Measurements from ENCODE around the gene CLCN2.
A peak's percentile ranks its signal among the peaks of the same experiment; 100 is the strongest.

The CLCN2 gene

GRCh38 chr3:184380627-184381260, 19.3 kb upstream of the CLCN2 start:
- DNase-seq, result no peak

- peak; percentile 41 for DNase-seq
Observed at GRCh38 chr3:184380185-184380626, 18.8 kb upstream of the CLCN2 start.

GRCh38 chr3:184379358-184380184, 18.2 kb upstream of the CLCN2 start, which contains the start of gene CHRD:
Gene CHRD, plus strand, starts transcription at chr3:184380054. Its CDS starts 265 bp downstream, at chr3:184380319.
- DNase-seq, result no peak

GRCh38 chr3:184378651-184379357, 17.4 kb upstream of the CLCN2 start:
- no peak for DNase-seq

GRCh38 chr3:184377882-184378445, 16.6 kb upstream of the CLCN2 start, which contains the start of gene THPO:
Gene THPO, minus strand, starts transcription at chr3:184378207. Its CDS starts 1,948 bp downstream, at chr3:184376259.
- no peak for DNase-seq

GRCh38 chr3:184377374-184377773, 16.0 kb upstream of the CLCN2 start:
- DNase-seq, result no peak

GRCh38 chr3:184375747-184376461, 14.5 kb upstream of the CLCN2 start:
- no peak for DNase-seq

GRCh38 chr3:184373422-184373821, 12.0 kb upstream of the CLCN2 start:
- no peak for DNase-seq

GRCh38 chr3:184372911-184373310, 11.5 kb upstream of the CLCN2 start:
- no peak for DNase-seq

- no peak for DNase-seq
Observed at GRCh38 chr3:184372296-184372821, 11.0 kb upstream of the CLCN2 start.

GRCh38 chr3:184371570-184372018, 10.2 kb upstream of the CLCN2 start:
- peak; percentile 74 for DNase-seq

GRCh38 chr3:184368586-184369183, 7.3 kb upstream of the CLCN2 start:
- DNase-seq, result no peak

- DNase-seq, result no peak
Observed at GRCh38 chr3:184368116-184368515, 6.7 kb upstream of the CLCN2 start.

- DNase-seq, result no peak
Observed at GRCh38 chr3:184366619-184367289, 5.3 kb upstream of the CLCN2 start.

GRCh38 chr3:184362668-184363546, 1.5 kb upstream of the CLCN2 start:
- peak; percentile 97 for DNase-seq

GRCh38 chr3:184361932-184362667, 695 bp upstream of the CLCN2 start:
- peak; percentile 63 for DNase-seq

- no peak for DNase-seq
Observed at GRCh38 chr3:184360929-184361531, 375 bp downstream of the CLCN2 start.

GRCh38 chr3:184360070-184360928, 1.1 kb downstream of the CLCN2 start:
- no peak for DNase-seq

All from activated CD4-positive, alpha-beta T cell treated with anti-CD3 and anti-CD28 coated beads for 48 hours (primary cell).